HG03442 (cell line): ENCODE data around the gene RAC3.

Experiments used
- ATAC-seq: cut with Tn5 transposase; IDR thresholded peaks from one replicate; pipeline ENCODE4 v1.9.1; 2021; ENCODE audit warnings: mild to moderate bottlenecking, moderate library complexity; ENCODE audit not compliant: unreplicated experiment

The RAC3 gene

GRCh38 chr17:82011617-82012187 lies 19.8 kb upstream of the RAC3 start:
- ATAC-seq = no peak

DNA sequence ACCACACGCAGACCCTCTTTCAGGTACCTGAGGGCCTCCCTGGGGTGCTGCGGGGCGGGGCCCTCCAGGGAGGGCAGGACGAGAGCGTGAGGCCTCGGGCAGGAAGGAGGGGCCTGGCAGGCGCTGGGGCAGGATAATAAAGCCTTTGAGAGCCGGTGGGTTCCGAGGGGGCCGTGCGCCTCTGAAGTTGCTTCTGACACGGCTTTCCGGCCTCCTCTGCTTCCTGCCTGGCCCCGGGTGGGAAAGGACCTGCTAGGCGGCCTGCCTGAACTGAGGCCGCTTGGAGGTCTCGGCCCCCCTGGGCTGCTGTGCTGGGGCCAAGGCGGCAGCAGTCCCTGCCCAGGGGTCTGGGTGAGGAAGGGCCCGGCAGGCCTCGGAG lies 19.2 kb upstream of the RAC3 start:
- ATAC-seq = no peak

GRCh38 chr17:82012640-82013295 lies 18.7 kb upstream of the RAC3 start:
- ATAC-seq = no peak

DNA sequence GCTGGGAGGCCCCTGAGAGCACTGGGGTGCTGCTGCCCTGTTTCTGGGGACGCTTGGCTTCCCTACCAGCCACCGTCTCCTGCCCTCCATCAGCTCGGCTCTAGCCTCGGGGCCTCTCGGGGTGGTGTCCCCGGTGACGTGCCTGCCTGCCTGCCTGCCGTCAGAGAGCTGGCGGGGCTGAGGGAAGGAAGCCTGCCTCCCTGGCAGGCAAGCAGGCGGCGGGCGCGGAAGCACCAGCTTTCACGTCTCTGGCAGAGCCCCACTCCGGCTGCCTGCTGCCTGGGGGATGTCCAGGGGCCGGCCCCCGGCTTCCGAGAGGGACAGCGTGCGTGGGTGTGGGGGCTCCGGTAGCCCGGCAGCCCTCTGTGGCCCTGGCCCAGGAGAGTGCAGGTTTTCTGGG lies 18.1 kb upstream of the RAC3 start:
- ATAC-seq = no peak

DNA sequence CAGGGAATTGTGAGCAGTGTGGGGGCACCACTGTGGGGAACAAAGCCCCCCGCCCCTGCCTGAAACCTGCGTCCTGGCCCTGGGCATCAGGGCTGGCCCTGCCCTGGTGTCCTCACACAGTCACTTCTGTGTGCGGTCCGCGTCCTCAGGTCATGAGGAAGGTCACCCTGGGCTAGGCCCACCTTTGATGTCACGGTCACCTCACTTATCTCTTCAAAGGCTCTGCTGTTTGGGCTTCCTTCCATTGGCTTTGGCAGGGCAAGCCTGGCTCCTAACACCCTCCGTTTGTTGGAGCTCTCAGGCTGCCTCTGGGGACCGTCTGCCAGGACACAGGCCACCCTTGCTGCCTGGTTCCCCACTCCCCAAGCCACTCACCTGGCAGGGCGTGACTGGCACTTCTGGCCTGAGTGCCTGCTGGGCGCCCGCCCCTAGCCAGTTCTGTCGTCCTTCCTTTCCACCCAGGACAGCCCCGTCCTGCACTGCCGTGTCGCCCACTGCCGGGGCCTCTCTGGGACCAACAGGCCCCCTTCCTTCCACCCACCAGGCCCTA lies 17.6 kb upstream of the RAC3 start:
- ATAC-seq = no peak

DNA sequence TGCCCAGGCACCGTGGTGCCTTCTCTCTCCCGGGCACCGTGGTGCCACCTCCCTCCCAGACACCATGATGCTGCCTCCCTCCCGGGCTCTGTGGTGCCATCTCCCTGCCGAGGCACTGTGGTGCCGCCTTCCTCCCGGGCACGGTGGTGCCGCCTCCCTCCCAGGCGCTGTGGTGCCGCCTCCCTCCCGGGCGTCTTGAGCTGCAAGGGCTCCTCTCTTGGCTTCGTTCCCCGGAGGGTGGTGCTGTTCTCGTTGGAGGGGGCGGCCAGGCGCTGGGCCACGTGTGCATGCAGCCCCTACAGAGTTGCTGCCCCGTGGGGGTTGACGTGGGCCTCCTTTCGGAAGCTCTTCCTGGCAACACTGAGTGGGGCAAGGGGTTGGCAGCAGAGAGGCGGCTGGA lies 17.0 kb upstream of the RAC3 start:
- no peak for ATAC-seq

- ATAC-seq = no peak
These were observed 16.5 kb upstream of the RAC3 start for GRCh38 chr17:82014971-82015310.

GRCh38 chr17:82015311-82015971 lies 16.0 kb upstream of the RAC3 start:
- no peak for ATAC-seq

DNA sequence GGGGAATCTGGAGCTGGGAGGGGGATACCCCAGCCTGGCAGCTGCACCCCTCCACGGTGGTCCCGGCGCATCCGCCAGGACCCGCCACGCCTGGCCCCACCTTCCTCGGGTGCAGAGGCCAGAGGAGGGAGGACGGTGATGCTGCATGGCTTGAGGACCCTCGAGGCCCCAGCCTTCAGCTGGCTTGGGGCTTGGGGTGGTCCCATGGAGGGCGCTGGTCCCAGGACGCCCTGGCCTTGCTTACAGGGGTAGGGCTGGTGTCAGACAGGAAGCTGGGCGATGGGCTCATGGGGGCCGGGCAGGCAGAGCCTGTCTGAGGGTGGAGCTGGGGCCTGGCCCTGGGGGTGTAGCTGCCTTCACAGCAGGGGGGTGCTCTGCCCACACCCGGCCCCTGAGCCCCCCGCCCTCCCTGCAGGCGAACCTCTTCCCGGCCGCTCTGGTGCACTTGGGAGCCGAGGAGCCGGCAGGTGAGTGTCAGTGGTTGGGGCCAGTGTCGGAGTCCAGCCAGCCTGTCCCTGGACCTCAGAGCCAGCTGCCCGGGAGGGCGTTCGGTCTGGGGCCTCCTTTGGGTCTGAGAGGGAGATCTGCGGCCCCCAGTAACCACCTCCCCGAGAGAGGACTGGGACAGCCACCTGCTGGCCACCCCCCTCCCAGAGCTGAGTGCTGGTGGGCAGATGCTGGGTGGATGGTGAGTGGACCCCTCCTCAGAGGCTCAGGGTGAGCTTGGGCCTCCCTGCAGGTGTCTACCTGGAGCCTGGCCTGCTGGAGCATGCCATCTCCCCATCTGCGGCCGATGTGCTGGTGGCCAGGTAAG lies 15.2 kb upstream of the RAC3 start:
- ATAC-seq = no peak

DNA sequence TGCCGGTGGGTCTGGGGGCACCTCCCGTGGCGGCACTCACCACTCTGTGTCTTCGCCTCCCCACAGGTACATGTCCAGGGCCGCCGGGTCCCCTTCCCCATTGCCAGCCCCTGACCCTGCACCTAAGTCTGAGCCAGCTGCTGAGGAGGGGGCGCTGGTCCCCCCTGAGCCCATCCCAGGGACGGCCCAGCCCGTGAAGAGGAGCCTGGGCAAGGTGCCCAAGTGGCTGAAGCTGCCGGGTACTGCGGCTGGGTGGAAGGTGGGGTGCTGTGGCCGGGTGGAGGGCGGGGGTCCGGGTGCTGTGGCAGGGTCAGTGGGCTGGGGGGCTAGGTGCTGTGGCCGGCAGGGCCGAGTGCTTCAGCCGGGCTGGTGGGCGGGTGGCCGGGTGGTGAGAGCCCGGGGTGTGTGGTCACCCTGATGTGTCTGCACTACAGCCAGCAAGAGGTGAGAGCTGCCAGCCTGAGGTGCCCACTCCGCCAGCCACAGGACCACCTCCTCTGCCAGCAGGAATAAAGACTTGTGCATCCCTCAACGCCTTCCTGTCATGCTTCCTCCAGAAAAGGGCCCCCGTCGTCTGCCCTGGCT lies 14.5 kb upstream of the RAC3 start:
- no peak for ATAC-seq

DNA sequence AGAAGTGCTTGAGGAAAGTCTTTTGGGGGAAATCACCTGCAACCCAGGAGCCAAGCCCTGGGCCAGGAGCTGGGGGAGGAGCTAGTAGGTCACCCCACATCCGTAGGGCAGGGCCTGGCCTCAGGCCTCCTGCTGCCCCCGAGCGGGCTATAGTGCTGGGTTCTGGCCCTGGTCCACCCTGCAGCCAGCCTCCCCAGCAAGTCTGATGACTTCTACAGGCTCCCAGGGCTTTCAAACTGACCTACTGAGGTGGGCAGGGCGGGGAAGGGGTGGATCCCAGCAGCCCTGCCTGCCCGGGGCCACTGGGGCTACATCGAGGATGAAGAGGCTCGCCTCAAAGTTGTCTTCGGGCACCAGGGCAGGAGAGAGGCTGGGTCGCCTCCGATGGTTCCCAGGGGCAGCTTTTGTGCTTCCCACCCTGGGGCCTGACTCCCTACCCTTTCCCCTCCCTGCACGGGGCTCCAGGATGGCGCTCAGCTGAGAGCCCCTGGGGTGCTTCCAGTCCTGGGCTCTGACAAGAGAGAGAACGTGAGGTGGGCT lies 13.8 kb upstream of the RAC3 start:
- no peak for ATAC-seq

DNA sequence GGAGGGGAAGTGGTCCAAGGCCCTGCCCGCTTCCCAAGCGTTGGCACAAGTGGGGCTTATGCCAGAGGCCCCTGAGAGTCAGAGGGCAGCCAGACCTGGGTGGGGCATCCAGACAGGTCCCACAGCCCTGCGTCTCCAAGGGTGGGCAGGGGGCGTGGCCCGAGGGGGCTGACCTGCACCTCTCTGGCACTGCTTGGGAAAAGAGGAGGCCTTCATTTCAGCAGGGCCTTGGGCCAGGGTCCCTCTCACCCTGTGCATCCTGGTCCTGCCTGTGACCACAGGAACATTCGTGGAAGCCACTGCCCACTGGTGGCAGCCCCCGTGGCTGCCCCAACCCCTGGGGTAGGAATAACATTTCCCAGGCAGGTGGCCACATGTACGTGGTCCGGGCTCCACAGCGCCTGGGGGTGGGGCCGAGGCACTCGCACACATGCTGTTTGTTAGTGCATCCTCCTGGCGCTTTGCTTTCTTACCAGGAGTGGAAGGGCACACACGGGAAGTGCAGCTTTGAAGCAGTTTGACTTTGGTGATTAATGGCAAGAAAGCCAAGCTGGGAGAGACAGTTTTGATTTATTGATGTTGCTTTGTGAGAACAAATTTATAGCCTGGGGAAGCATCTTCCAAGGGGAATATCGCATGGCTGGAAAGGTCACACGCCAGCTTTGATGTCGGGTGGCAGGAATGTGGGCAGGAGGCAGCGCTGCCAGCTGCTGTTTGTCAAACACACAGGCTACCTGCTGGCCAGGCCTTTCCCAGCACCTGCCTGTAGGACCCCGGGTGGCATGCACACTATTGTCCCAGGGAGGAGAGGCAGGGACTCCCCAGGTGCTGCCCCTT lies 13.1 kb upstream of the RAC3 start:
- no peak for ATAC-seq

DNA sequence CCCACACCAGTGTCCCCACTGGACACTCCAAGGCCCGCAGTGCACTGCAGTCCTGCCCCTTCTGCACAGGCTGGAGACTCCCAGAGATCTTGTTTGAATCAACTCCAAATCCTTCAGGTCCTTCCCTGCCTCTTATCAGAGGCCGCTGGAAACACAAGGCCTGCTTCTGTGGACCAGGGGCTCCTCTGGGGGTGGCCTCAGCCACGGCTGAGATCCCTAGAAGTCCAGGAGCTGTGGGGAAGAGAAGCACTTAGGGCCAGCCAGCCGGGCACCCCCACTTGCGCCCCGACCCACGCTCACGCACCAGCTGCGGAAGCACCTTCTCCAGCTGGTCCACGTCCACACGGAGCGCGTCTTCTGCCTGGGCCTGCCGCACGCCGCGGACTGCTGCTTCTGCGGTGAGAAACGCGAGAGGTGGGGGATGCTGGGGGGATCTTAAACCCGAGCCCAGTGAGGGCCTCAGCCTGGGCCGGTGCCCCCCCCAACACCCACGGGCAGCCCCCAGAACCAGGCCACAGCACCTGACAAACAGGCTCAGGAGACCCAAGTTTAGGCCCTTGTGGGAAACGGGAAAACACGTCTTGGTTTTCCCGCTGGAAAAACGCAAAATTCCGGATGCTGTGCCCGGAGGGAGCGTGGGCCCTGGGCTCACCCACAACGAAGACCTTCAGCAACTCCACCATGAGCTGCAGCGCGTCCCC lies 12.3 kb upstream of the RAC3 start:
- no peak for ATAC-seq

DNA sequence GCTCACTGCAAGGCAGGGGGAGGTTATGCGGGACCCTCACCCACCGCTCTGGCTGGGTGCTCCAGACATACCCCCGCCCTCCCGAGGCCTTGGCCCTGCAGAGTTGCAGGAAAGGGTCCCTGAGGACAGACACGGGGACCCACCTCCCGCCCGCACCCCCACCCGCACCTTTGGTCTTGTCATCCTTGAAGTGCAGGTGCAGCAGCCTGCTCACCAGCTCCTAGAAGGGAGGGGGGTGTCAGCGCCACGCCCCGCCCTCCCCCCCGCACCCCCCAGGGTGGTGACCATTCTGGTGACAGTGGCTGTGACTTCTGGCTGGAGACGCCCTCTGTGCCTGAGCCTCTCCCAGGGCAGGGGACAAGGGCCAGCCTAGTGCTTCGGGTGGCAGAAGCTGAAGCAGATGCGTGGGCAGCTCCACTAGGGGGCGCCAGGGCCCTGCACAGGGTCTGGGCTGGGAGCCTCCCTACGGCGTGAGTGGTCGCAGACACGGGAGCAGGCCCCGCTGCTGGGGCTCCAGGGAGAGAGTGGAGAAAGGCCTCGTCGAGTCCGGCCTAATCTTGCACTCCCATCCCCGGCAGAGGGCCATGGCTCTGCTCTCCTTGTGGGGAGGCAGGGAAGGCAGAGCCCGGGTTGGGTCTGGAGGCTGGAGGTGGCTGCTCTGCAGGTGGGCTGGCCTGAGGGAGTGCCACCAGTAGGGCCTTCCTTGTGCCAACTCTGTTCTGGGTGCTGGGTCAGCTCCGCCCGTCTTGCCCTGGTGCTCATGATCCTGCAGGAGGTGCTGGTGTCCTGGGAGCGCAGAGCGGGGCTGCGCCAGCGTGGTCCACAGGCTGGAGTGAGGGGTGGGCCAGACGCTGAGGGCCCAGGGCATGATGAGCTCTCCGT lies 11.5 kb upstream of the RAC3 start:
- no peak for ATAC-seq

DNA sequence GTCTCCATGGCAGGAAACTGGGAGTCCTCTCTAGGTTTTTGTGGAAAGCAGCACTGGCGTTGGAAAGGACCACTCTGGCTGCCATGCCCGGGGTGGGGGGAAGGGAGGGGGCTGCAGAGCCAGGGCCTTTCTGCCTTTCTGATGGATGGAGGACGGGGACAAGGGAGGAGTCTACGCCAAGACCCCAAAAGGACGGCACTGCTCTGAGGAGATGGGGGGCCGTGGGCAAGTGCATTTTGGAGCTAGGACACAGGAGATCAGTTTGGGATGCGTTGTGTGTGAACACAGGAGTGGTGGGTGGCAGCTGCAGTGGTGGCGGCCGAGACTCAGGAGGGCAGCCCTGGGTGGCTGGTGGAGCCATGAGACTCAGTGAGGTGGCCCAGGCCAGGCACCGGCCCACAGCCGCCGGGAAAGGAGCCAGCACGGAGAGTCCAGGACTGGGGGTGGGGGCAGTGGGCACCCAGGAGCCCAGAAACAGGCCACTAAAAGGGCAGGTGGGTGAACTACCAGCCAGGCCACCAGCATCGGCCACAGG lies 10.8 kb upstream of the RAC3 start:
- no peak for ATAC-seq

DNA sequence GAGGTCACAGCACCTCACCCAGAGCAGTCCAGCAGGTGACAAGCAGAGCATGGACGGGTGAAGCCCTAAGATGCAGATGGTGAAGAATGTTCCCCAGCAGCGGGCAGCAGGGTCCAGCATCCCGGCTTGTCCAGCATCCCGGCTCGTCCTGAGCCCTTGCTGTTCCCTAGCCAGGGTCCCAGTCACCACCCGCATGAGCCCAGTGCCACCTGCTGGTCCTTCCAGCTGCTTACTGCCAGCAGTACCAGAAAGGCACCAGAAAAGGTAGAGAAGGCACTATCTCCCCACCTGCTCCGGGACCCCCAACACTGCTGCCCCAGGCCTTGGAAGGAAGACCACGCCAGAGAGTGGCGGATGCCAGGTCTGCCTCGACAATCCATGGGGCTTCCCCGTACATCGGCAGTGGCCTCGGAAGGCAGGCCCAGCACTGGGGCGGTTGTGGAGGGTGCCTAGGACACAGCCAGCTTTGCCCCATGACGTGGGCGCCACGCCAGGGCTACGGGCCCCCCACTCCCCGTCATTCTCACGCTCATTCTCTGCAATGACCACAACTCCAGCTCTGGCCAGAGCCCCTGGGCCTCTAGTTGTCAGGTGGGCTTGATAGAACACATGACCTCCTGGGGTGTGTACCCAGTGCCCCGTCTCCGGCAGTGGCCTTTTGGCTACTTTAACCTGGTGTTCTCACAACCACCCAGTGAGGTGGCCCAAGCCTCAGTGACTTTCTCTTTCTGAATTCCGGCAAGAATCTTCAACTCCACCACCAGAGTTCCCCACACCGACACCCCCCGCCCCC lies 10.2 kb upstream of the RAC3 start:
- ATAC-seq = no peak

DNA sequence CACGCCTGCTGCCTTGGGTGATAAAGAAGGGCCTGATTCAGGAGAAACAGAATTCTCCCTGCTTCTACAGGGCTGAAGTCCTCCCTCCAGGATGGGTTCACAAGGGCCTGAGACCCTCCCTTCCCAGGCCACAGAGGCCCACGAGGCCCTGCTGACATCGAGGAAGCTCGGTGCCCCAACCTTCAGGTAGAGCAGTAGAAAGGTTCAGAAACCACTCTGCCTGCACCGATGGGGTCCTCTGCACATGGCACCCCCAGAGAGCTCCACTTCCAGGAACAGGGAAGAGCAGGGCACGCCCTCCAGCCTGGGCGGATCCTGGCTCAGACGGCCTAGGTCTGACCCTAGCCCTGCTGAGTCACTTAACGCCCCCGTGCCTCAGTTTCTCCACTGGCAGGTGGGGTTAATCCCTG lies 9.6 kb upstream of the RAC3 start:
- ATAC-seq = no peak
